K562 (cell line): Measurements from ENCODE around the gene NR3C1. TPM values are rescaled to one million over a fixed set of nuclear protein-coding genes. Genes with fewer than 3 reads are reported as not detected.

Experiments used
- ATAC-seq: fragments of 200-7000 bp; cut with Tn5 transposase; 3 replicates; pipeline ENCODE4 v1.9.1; 2020; ENCODE audit warnings: moderate library complexity
- BruUV-seq: library from RNA; stranded (reverse); fragments of 400-500 nt; replicated peaks from 2 replicates; lab custom pipeline; 2021; lab: Mats Ljungman, UMichigan
- CTCF ChIA-PET: fragments of 300-600 bp; formaldehyde crosslinking; extraction: SDS; loops from one replicate; lab custom pipeline; 2021; ENCODE audit warnings: low intra/inter-chr PET ratio; lab: Yijun Ruan, JAX
- POLR2A ChIA-PET: fragments of 300-600, 350-650 bp; sonication (Branson Sonifier 250); formaldehyde crosslinking; extraction: SDS; loops from one replicate; lab custom pipeline; 2021; ENCODE audit warnings: antibody characterized with exemption, inconsistent platforms; lab: Yijun Ruan, JAX
- DNase-seq, 4 experiments: peaks; one replicate each; pipeline versions ENCODE4 v3.0.0 to v3.0.0-alpha.2; 2011 to 2018; ENCODE audit warnings: low spot score in 3 of 4, mixed read lengths in 3 of 4; ENCODE audit errors: extremely low read depth in 1 of 4
- FAIRE-seq: peaks from 2 replicates; lab custom pipeline; 2011; peaks lifted over from hg19 to GRCh38; lab: Jason Lieb, UNC
- H2AFZ ChIP-seq: 2 replicates; pipeline ENCODE4 v1.6.0; 2011; ENCODE audit warnings: low read depth, low read length, control low read depth, inconsistent platforms
- H3K27ac ChIP-seq: fragments of 200-600 bp; 3 replicates; pipeline ENCODE4 v1.8.0; 2011; ENCODE audit warnings: low read depth, mild to moderate bottlenecking, control low read depth, inconsistent platforms, low read length, moderate library complexity, mixed read lengths; ENCODE audit errors: extremely low read depth
- H3K27me3 ChIP-seq, 2 experiments: fragments of 300-600 bp in 1 of 2; 2 replicates in 1 of 2; 3 replicates in 1 of 2; pipeline versions ENCODE4 v1.6.0 to v1.8.0; 2011; ENCODE audit warnings: inconsistent platforms in 2 of 2, low read length in 2 of 2, mild to moderate bottlenecking in 1 of 2, mixed read lengths in 1 of 2, moderate library complexity in 1 of 2; ENCODE audit not compliant: control insufficient read depth in 2 of 2, insufficient read depth in 2 of 2
- H3K36me3 ChIP-seq: fragments of 300-600 bp; 3 replicates; pipeline ENCODE4 v1.8.0; 2011; ENCODE audit warnings: mild to moderate bottlenecking, low read length, inconsistent platforms; ENCODE audit not compliant: control insufficient read depth, insufficient read depth
- H3K4me1 ChIP-seq, 2 experiments: fragments of 200-600 bp in 1 of 2; replicated peaks in 1 of 2; 2 replicates in 1 of 2; 3 replicates in 1 of 2; pipeline versions ENCODE4 v1.5.1 to v1.8.0; 2011; ENCODE audit warnings: inconsistent platforms in 2 of 2, low read length in 2 of 2, mild to moderate bottlenecking in 1 of 2, mixed read lengths in 1 of 2, moderate library complexity in 1 of 2; ENCODE audit not compliant: control insufficient read depth in 2 of 2, insufficient read depth in 2 of 2
- H3K4me2 ChIP-seq: 2 replicates; pipeline ENCODE4 v1.6.1; 2011; ENCODE audit warnings: low read length, control low read depth, inconsistent platforms, mixed read lengths; ENCODE audit not compliant: insufficient read depth
- H3K4me3 ChIP-seq: fragments of 200-600 bp; sonication (generic), shearing (Covaris generic); 2 replicates; pipeline ENCODE4 v1.5.1; 2016; ENCODE audit warnings: control low read depth, inconsistent platforms
- H3K79me2 ChIP-seq: fragments of 200-600 bp; 3 replicates; pipeline ENCODE4 v1.8.0; 2011; ENCODE audit warnings: low read length, inconsistent platforms; ENCODE audit not compliant: control insufficient read depth, insufficient read depth
- H3K9ac ChIP-seq, 2 experiments: 2 replicates each; pipeline versions ENCODE4 v1.6.0 to v1.6.1; 2011; ENCODE audit warnings: low read depth in 2 of 2, low read length in 2 of 2, control low read depth in 1 of 2, inconsistent platforms in 1 of 2, mild to moderate bottlenecking in 1 of 2, mixed read lengths in 1 of 2; ENCODE audit not compliant: insufficient read depth in 1 of 2
- H3K9me1 ChIP-seq: one replicate; pipeline ENCODE4 v1.6.0; 2011; ENCODE audit warnings: inconsistent platforms, mild to moderate bottlenecking, low read length, moderate library complexity; ENCODE audit not compliant: control insufficient read depth, insufficient read depth
- H3K9me3 ChIP-seq: replicated peaks from 2 replicates; pipeline ENCODE4 v1.5.1; 2011; ENCODE audit warnings: low read depth, low read length, inconsistent platforms; ENCODE audit not compliant: control insufficient read depth, insufficient read depth
- H4K20me1 ChIP-seq: replicated peaks from 2 replicates; pipeline ENCODE4 v1.6.1; 2011; ENCODE audit warnings: low read length, inconsistent platforms, mixed read lengths; ENCODE audit not compliant: control insufficient read depth, insufficient read depth
- CREB1 ChIP-seq, 2 experiments: sonication (generic) in 1 of 2; formaldehyde crosslinking in 1 of 2; IDR thresholded peaks; 2 replicates each; pipeline versions ENCODE4 v1.6.1 to v1.8.0; 2012 to 2022; ENCODE audit warnings: inconsistent platforms in 1 of 2, mild to moderate bottlenecking in 1 of 2, missing genetic modification reagents in 1 of 2, moderate library complexity in 1 of 2
- HDAC6 ChIP-seq: IDR thresholded peaks from 2 replicates; pipeline ENCODE4 v1.6.1; 2012; ENCODE audit warnings: low read depth, mild to moderate bottlenecking, control low read depth, inconsistent platforms, low read length, moderate library complexity
- PTRF ChIP-seq: fragments of 450-650 bp; IDR thresholded peaks from 2 replicates; pipeline ENCODE4 v1.6.1; 2016; ENCODE audit warnings: mild to moderate bottlenecking, missing genetic modification characterization, missing compliant biosample characterization
- ZFP36 ChIP-seq: fragments of 150-350 bp; IDR thresholded peaks from 2 replicates; pipeline ENCODE4 v1.6.1; 2018; ENCODE audit warnings: low read length, low read depth; ENCODE audit not compliant: partially characterized antibody
- ZNF57 ChIP-seq: fragments of 450-650 bp; formaldehyde crosslinking; IDR thresholded peaks from 2 replicates; pipeline ENCODE4 v1.4.0; 2020; ENCODE audit warnings: mild to moderate bottlenecking, moderate library complexity
- WGBS: fragments of 100-300 bp; shearing (Covaris generic); methylation state at CpG from one replicate; pipeline ENCODE4 v1.1.6; 2016; ENCODE audit warnings: low coverage, mixed read lengths; ENCODE audit not compliant: insufficient coverage; ENCODE audit errors: missing lambda C conversion rate; 5-methylcytosine and 5-hydroxymethylcytosine counted together
- in situ Hi-C: fragments of 300-500 bp; cut with MboI; formaldehyde crosslinking; loops from 4 replicates; pipeline ENCODE4 v1.15.0; 2018; ENCODE audit warnings: inconsistent platforms, mixed read lengths
- intact Hi-C: fragments of 100-400 bp; cut with micrococcal nuclease; formaldehyde crosslinking; loops from 2 replicates; pipeline ENCODE4 v1.14.2; 2022
- polyA plus RNA-seq, 8 experiments: library from polyadenylated mRNA; depleted of rRNA in 4 of 8; stranded (reverse) in 5 of 8; unstranded in 3 of 8; fragments of >200 nt; fragmentation: Nextera tagmentation in 2 of 8; fragmentation: Illumina TruSeq in 1 of 8; extraction: Ambion mirVana in 2 of 8; extraction: Trizol in 1 of 8; gene quantifications; 2 replicates each; pipeline versions ENCODE4 v1.2.1 to v1.2.3, GENCODE V29; 2011 to 2014; ENCODE audit warnings: inconsistent platforms in 1 of 8, missing spikeins in 1 of 8
- total RNA-seq, 7 experiments: library from RNA; depleted of rRNA in 6 of 7; stranded (reverse); fragments of >200 nt in 6 of 7; fragmentation: Illumina TruSeq in 2 of 7; extraction: Trizol in 2 of 7; gene quantifications; 2 replicates each; pipeline versions ENCODE4 v1.2.1 to v1.2.3, GENCODE V29; 2011 to 2021; ENCODE audit warnings: low replicate concordance in 1 of 7
- TF ChIP-seq, protein P1 (sequence below): IDR thresholded peaks from 2 replicates; pipeline ENCODE4 v1.6.1; 2011; ENCODE audit warnings: borderline replicate concordance, low read depth, mild to moderate bottlenecking, moderate library complexity, low read length; ENCODE audit not compliant: insufficient read depth, poor library complexity, severe bottlenecking
- TF ChIP-seq, protein P2 (sequence below): fragments of 450-650 bp; IDR thresholded peaks from 2 replicates; pipeline ENCODE4 v1.6.1; 2016; ENCODE audit warnings: missing biosample characterization, missing genetic modification characterization

NR3C1 gene
- total and polyA plus RNA-seq, 9 of the 15 experiments (the other 6 are each of a cell fraction or from before 2014, with no cell fraction given): 8.2 to 36.0 (median 15.0) TPM

DNA sequence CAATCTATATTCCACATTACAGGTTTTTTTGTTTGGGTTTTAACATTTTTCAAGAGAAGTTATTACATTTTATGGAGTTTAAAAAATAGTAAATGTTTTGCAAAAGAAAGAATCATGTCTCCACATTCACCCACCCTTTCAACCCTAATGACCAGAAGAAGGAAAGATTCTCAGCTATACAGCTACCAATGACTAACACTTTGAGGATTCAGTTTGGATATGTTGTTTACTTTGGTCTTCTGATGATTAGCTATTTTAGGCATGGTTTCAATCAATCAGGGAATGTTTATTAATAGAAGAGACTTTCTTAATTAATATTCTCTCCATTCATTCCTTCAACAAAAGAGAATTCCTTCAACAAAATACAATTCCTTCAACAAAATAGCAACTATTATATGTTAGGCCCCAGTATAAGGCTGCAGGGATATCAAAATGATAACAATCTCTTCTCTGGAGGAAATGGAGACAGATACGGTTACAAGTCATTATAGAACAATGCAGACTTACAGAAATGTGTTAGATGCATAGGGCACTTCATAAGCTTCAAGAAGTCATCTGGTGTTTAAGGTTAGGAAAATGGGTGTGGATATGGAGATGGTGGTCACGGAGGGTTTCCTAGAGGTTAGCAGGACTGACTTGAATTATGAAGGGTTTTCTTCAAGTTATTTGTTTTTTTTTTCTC, 9.3 kb upstream of the NR3C1 start:
- Histone ChIP-seq H2AFZ (no peak overlapping the region), H3K4me1 (no peaks in the 10 kb centered on the region; a peak in 2 of 5 replicates), H3K9me1 (no peaks in the 10 kb centered on the region), H3K36me3 (no peaks in the 10 kb centered on the region), H3K4me3 (no peak overlapping the region), H3K27ac (no peak overlapping the region), H3K79me2 (no peaks in the 10 kb centered on the region), H3K9me3 (no peaks in the 10 kb centered on the region), H3K4me2 (no peak overlapping the region), H4K20me1 (no peaks in the 10 kb centered on the region), H3K9ac (no peak overlapping the region), H3K27me3 (no peaks in the 10 kb centered on the region)
- CTCF ChIA-PET: no interaction called here
- 26% methylated on average over 2 of the region's 2 CpGs for WGBS
- ATAC-seq (no peak), FAIRE-seq (no peak), DNase-seq (no peak)
- intact Hi-C loops (loop anchor here (10.0 kb wide), 1 partner anchor 762 kb away; the partner anchor contains the start of genes KCTD16 and YIPF5), in situ Hi-C loops (no loop called here)
- TF ChIP-seq HDAC6: no peak
- TF ChIP-seq ZNF57: no peak
- TF ChIP-seq ZFP36: no peak
- POLR2A ChIA-PET: interaction anchor here (1.0 kb wide), 1 partner anchor 8 kb away, joined by 3 read pairs; no protein-coding TSS in a partner anchor
- BruUV-seq: no TSS peak

DNA sequence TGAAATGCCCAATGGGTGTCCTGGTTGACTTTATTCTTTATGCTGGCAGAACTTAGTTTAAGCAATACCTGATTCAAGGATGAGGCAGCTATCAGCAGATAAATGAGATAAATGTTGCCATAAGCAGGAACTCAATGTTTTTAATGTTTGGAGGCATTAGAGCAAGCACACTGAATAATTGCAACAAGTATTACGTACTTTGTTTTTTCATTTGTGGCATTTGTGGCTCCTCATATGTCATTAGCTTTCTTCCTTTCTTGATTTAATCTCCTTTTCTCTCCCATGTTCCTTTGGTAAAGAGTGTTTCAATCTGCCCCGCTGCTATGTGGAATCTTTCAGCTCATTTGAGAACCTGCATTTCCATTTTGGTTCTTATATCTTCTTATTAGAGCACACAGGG, 6.4 kb upstream of the NR3C1 start:
- POLR2A ChIA-PET: interaction anchor here (0.6 to 1.1 kb wide), 2 partner anchors 130 to 197 kb away, joined by 3 read pairs; no protein-coding TSS in a partner anchor
- TF ChIP-seq, protein P1, sequence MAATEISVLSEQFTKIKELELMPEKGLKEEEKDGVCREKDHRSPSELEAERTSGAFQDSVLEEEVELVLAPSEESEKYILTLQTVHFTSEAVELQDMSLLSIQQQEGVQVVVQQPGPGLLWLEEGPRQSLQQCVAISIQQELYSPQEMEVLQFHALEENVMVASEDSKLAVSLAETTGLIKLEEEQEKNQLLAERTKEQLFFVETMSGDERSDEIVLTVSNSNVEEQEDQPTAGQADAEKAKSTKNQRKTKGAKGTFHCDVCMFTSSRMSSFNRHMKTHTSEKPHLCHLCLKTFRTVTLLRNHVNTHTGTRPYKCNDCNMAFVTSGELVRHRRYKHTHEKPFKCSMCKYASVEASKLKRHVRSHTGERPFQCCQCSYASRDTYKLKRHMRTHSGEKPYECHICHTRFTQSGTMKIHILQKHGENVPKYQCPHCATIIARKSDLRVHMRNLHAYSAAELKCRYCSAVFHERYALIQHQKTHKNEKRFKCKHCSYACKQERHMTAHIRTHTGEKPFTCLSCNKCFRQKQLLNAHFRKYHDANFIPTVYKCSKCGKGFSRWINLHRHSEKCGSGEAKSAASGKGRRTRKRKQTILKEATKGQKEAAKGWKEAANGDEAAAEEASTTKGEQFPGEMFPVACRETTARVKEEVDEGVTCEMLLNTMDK: no peak
- TF ChIP-seq CREB1 (IDR thresholded peaks at IDR 0.05) (no peak), CREB1 (CRISPR knock-in tag; IDR thresholded peaks at IDR 0.05) (no peak), PTRF (tag) (no peak)
- TF ChIP-seq, protein P2, sequence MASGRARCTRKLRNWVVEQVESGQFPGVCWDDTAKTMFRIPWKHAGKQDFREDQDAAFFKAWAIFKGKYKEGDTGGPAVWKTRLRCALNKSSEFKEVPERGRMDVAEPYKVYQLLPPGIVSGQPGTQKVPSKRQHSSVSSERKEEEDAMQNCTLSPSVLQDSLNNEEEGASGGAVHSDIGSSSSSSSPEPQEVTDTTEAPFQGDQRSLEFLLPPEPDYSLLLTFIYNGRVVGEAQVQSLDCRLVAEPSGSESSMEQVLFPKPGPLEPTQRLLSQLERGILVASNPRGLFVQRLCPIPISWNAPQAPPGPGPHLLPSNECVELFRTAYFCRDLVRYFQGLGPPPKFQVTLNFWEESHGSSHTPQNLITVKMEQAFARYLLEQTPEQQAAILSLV (tag): no peak

More for the DNA sequence above, 6.4 kb upstream of the NR3C1 start:
- in situ Hi-C loops: no loop called here
- CTCF ChIA-PET: no interaction called here
- no peaks in the 10 kb centered on the region for H3K79me2 ChIP-seq
- no peak for ATAC-seq
- H3K27ac ChIP-seq: no peak overlapping the region
- FAIRE-seq: no peak
- H3K27me3 ChIP-seq: no peaks in the 10 kb centered on the region
- no peak for DNase-seq
- H3K4me1 ChIP-seq: peaks cover 0 to 5% of the 10 kb centered on the region in 2 experiments; a peak in 4 of 5 replicates
- intact Hi-C loops: loop anchor here (10.0 kb wide), 1 partner anchor 765 kb away; the partner anchor contains the start of genes KCTD16 and YIPF5
- no peak overlapping the region for H2AFZ ChIP-seq
- H3K9me3 ChIP-seq: no peaks in the 10 kb centered on the region
- no peak overlapping the region for H3K4me2 ChIP-seq
- no peaks in the 10 kb centered on the region for H4K20me1 ChIP-seq
- no peaks in the 10 kb centered on the region for H3K9me1 ChIP-seq
- no peak overlapping the region for H3K9ac ChIP-seq
- BruUV-seq: no TSS peak
- H3K36me3 ChIP-seq: no peaks in the 10 kb centered on the region
- 54% methylated on average over 2 of the region's 2 CpGs for WGBS
- H3K4me3 ChIP-seq: no peak overlapping the region
